HL-60 (cell line): Measurements from ENCODE around the gene ATG10.

Experiments
- GABPA ChIP-seq: IDR thresholded peaks from 2 replicates; pipeline ENCODE4 v1.6.1; 2012; ENCODE audit warnings: low read depth
- POLR2AphosphoS5 ChIP-seq: IDR thresholded peaks from 2 replicates; pipeline ENCODE4 v1.6.1; 2012; ENCODE audit warnings: low read depth
- REST ChIP-seq: IDR thresholded peaks from 2 replicates; pipeline ENCODE4 v1.6.1; 2012; ENCODE audit warnings: low read depth; ENCODE audit not compliant: insufficient replicate concordance
- SPI1 ChIP-seq: IDR thresholded peaks from 2 replicates; pipeline ENCODE4 v1.6.1; 2012; ENCODE audit warnings: low read depth, mild to moderate bottlenecking, borderline replicate concordance
- TF ChIP-seq, protein P1 (sequence below): IDR thresholded peaks from one replicate; pipeline ENCODE4 v1.5.1; 2011; ENCODE audit warnings: low read length, control low read depth, inconsistent platforms; ENCODE audit not compliant: insufficient read depth

- no peak for TF ChIP-seq POLR2AphosphoS5
- TF ChIP-seq, protein P1, sequence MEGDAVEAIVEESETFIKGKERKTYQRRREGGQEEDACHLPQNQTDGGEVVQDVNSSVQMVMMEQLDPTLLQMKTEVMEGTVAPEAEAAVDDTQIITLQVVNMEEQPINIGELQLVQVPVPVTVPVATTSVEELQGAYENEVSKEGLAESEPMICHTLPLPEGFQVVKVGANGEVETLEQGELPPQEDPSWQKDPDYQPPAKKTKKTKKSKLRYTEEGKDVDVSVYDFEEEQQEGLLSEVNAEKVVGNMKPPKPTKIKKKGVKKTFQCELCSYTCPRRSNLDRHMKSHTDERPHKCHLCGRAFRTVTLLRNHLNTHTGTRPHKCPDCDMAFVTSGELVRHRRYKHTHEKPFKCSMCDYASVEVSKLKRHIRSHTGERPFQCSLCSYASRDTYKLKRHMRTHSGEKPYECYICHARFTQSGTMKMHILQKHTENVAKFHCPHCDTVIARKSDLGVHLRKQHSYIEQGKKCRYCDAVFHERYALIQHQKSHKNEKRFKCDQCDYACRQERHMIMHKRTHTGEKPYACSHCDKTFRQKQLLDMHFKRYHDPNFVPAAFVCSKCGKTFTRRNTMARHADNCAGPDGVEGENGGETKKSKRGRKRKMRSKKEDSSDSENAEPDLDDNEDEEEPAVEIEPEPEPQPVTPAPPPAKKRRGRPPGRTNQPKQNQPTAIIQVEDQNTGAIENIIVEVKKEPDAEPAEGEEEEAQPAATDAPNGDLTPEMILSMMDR = no peak
- no peak for TF ChIP-seq GABPA
- no peak for TF ChIP-seq REST
- no peak for TF ChIP-seq SPI1
These were observed 74.4 kb downstream of the ATG10 start for GRCh38 chr5:82046276-82046647.
